ENCODE results near the gene NPBWR2.

DNA sequence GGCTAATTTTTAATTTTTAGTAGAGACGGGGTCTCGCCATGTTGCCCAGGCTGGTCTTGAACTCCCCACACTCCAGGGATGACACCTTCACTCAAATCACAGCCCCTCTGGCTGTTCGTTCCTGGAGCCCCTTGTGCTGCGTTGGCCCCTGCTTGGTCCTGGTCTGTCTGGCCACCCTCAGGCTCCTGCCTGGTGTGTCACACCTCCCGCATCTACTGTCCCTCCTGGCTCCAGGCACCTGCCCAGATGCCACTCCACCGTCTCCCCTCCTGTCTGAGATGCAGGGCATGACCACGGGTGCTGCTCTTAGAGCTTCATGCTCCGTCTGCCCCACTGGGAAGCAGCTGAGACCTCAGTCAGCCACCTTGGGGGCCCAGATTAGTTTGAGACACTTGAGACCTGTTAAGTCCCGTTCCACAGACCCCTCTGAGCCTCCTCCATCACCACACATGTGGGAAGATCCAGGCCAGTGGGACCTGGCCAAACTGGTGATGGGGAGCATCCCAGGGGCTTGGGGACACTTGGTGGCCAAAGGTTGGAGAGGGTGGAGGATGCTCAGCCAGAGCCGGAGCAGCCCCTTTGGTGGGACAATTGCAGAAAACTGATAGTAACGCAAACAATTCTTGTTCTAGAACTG is 21.9 kb upstream of the NPBWR2 start:
- TF ChIP-seq, protein P1, sequence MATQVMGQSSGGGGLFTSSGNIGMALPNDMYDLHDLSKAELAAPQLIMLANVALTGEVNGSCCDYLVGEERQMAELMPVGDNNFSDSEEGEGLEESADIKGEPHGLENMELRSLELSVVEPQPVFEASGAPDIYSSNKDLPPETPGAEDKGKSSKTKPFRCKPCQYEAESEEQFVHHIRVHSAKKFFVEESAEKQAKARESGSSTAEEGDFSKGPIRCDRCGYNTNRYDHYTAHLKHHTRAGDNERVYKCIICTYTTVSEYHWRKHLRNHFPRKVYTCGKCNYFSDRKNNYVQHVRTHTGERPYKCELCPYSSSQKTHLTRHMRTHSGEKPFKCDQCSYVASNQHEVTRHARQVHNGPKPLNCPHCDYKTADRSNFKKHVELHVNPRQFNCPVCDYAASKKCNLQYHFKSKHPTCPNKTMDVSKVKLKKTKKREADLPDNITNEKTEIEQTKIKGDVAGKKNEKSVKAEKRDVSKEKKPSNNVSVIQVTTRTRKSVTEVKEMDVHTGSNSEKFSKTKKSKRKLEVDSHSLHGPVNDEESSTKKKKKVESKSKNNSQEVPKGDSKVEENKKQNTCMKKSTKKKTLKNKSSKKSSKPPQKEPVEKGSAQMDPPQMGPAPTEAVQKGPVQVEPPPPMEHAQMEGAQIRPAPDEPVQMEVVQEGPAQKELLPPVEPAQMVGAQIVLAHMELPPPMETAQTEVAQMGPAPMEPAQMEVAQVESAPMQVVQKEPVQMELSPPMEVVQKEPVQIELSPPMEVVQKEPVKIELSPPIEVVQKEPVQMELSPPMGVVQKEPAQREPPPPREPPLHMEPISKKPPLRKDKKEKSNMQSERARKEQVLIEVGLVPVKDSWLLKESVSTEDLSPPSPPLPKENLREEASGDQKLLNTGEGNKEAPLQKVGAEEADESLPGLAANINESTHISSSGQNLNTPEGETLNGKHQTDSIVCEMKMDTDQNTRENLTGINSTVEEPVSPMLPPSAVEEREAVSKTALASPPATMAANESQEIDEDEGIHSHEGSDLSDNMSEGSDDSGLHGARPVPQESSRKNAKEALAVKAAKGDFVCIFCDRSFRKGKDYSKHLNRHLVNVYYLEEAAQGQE (IDR thresholded peaks at IDR 0.05; ENCODE audit: insufficient read depth in 1 of 2, low read depth in 2 of 2, low read length in 2 of 2): no peak
- no peak for TF ChIP-seq POLR2AphosphoS5 (IDR thresholded peaks at IDR 0.05; ENCODE audit: low read depth, low read length)
- TF ChIP-seq FOXP2 (optimal IDR thresholded peaks at IDR 0.05; ENCODE audit: borderline replicate concordance, extremely low read depth, extremely low read length, insufficient read depth): no peak
- TF ChIP-seq TAF1 (IDR thresholded peaks at IDR 0.05; ENCODE audit: borderline replicate concordance, insufficient read depth, low read length): no peak
- TF ChIP-seq SIN3A (IDR thresholded peaks at IDR 0.05; ENCODE audit: borderline replicate concordance, insufficient read depth, low read length): no peak
